Colonic mucosa (tissue), 4 donors: Measurements from ENCODE around the gene ELK1. TPM values are rescaled to one million over a fixed set of nuclear protein-coding genes. Genes with fewer than 3 reads are reported as not detected.

Experiments used
- DNase-seq: peaks from one replicate; pipeline ENCODE4 v3.0.0-alpha.2; 2020
- H3K27ac ChIP-seq: fragments of 200-600 bp; one replicate; pipeline ENCODE4 v1.8.0; 2021
- H3K27me3 ChIP-seq: fragments of 200-600 bp; one replicate; pipeline ENCODE4 v1.8.0; 2021
- H3K36me3 ChIP-seq: fragments of 200-600 bp; one replicate; pipeline ENCODE4 v1.8.0; 2021
- H3K4me1 ChIP-seq: fragments of 200-600 bp; one replicate; pipeline ENCODE4 v1.8.0; 2021; ENCODE audit warnings: mild to moderate bottlenecking
- H3K4me3 ChIP-seq: fragments of 200-600 bp; one replicate; pipeline ENCODE4 v1.8.0; 2021
- H3K9ac ChIP-seq, 2 donors: one replicate each; pipeline ENCODE4 v1.7.0; 2013; ENCODE audit warnings: control low read depth in 2 of 2, low read depth in 2 of 2, low read length in 2 of 2
- H3K9me3 ChIP-seq: fragments of 200-600 bp; one replicate; pipeline ENCODE4 v1.8.0; 2021
- CTCF ChIP-seq: fragments of 200-600 bp; IDR thresholded peaks from one replicate; pipeline ENCODE4 v1.8.0; 2022; ENCODE audit warnings: antibody characterized with exemption, mild to moderate bottlenecking
- intact Hi-C: fragments of 100-400 bp; cut with DNase I; formaldehyde crosslinking; loops from one replicate; pipeline ENCODE4 v1.14.1; 2022
- total RNA-seq, 2 donors: library from RNA; stranded (reverse); fragmentation: NEBNext Ultra II Directional in 1 of 2; extraction: Animal tissue kit (Norgen Biotek cat#: 25700) in 1 of 2; gene quantifications; one replicate each; pipeline ENCODE4 v1.2.1, GENCODE V29; 2021
- donor health status: healthy.
- donor health status: DM: no; HTN: no; CAD: no.
- donor health status: DM: no; HTN: no; CAD: no.

Gene ELK1
- total RNA-seq, 2 donors from 2014 or later: 26.7 to 31.0 TPM

DNA sequence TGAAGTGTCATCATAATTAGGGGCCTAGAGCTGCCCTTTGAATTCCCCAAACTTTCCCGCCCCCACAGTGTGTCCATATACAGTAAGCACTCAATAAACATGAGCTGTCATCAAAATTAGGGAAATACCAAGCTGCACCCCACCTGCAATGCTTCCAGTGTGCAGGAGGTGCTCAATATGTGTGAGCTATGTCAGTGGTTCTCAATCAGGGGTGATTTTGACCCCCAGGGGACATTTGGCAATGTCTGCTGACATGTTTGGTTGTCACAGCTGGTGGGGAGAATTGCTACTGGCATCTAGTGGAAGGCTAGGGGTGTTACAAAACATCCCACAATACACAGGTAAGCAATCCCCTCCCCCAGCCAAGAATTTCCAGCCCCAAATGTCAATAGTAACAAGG lies 21.4 kb downstream of the ELK1 start:
- Histone ChIP-seq H3K36me3 (no peaks in the 10 kb centered on the region), H3K27me3 (no peaks in the 10 kb centered on the region), H3K9me3 (no peaks in the 10 kb centered on the region), H3K27ac (no peak overlapping the region), H3K4me3 (no peak overlapping the region), H3K9ac (no peak overlapping the region), H3K4me1 (no peaks in the 10 kb centered on the region)
- no peak for DNase-seq
- no peak for TF ChIP-seq CTCF
- intact Hi-C loops: no loop called here

DNA sequence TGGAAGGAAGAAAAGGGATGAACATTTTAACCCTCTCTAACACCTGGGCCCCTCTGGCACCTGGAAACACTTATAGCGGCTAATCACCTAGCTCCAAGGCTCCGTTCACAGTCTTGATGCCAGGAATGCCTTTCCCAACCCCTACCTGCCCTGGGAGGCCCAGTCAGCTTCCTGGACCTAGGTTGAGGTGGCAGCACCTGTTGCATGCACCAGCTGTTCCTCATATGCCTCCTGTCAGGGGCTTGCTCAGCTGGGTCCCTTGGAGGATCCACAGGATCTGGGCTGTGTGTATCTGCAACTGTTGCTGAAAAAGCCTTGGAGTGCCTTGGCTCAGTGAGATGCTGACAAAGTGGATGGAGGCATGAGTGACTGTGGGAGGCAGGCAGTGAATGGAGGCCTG lies 25.0 kb downstream of the ELK1 start:
- DNase-seq: no peak
- intact Hi-C loops: no loop called here
- Histone ChIP-seq H3K4me3 (no peak overlapping the region), H3K9me3 (no peaks in the 10 kb centered on the region), H3K27me3 (no peaks in the 10 kb centered on the region), H3K36me3 (no peaks in the 10 kb centered on the region), H3K27ac (no peak overlapping the region), H3K9ac (no peak overlapping the region), H3K4me1 (no peaks in the 10 kb centered on the region)
- no peak for TF ChIP-seq CTCF

DNA sequence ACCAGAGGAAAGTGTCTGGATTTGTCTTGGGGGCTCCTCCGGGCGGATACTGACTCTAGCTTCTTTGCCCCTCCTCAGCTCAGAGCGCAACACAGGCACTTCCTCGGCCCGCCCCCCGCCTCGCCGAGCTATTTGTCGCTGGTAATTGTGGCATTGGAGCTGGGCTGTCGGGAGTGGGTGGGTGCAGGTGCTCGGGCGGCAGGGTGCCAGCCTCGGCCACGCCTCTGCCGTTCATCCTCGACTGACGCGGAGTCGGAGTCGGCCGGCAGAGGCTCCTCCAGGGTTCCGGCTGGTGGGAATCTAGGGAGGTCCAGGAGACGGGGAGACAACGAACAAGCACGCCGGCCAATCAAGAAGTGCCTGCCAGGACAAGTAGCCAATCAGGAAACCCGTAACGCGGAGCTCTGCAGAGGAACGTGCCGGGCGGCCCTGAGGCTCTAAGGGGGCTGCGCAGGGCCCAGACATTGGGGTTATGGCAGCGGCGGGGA lies 26.8 kb downstream of the ELK1 start:
- intact Hi-C loops: no loop called here
- H3K4me3 ChIP-seq: peak overlapping the region; percentile 17
- no peaks in the 10 kb centered on the region for H3K36me3 ChIP-seq
- no peaks in the 10 kb centered on the region for H3K9me3 ChIP-seq
- H3K9ac ChIP-seq: no peak overlapping the region
- H3K4me1 ChIP-seq: no peaks in the 10 kb centered on the region
- H3K27me3 ChIP-seq: no peaks in the 10 kb centered on the region
- no peak overlapping the region for H3K27ac ChIP-seq
- DNase-seq: peak; percentile 34
- no peak for TF ChIP-seq CTCF

GRCh38 chrX:47621851-47622250 lies 28.5 kb downstream of the ELK1 start:
- H3K27me3 ChIP-seq: no peaks in the 10 kb centered on the region
- no peaks in the 10 kb centered on the region for H3K9me3 ChIP-seq
- no peak overlapping the region for H3K27ac ChIP-seq
- intact Hi-C loops: no loop called here
- no peak overlapping the region for H3K4me3 ChIP-seq
- H3K4me1 ChIP-seq: no peaks in the 10 kb centered on the region
- H3K9ac ChIP-seq: no peak overlapping the region
- DNase-seq: no peak
- TF ChIP-seq CTCF: no peak
- no peaks in the 10 kb centered on the region for H3K36me3 ChIP-seq

DNA sequence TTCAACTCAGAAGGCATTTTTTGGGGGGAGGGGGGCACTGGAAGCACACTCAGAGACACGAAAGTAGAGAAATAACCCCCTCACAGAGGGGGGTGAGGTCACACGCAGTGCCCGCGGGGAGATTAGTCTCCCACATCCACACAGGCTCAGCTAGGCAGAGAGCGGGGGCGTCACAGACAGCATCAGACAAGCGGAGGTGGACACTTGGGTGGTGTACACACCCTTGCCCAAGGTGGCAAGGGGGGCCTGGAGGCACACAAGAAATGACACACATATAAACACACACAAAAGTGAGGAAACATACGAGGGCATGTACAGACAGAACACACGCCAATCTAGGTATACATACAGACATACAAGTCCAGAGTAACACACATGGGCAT lies 30.1 kb downstream of the ELK1 start:
- no peak overlapping the region for H3K4me3 ChIP-seq
- no peaks in the 10 kb centered on the region for H3K9me3 ChIP-seq
- H3K27ac ChIP-seq: no peak overlapping the region
- H3K27me3 ChIP-seq: no peaks in the 10 kb centered on the region
- no peaks in the 10 kb centered on the region for H3K4me1 ChIP-seq
- TF ChIP-seq CTCF: no peak
- DNase-seq: no peak
- intact Hi-C loops: no loop called here
- no peak overlapping the region for H3K9ac ChIP-seq
- H3K36me3 ChIP-seq: no peaks in the 10 kb centered on the region
